Measurements from ENCODE around the gene XRCC4. TPM values are rescaled to one million over a fixed set of nuclear protein-coding genes. Genes with fewer than 3 reads are reported as not detected.

The XRCC4 gene
- polyA plus RNA-seq, 1 of the 3 experiments (the other 2 are of a cell fraction), result 1.8 TPM

GRCh38 chr5:83401122-83401731 is 323.9 kb downstream of the XRCC4 start:
- DNase-seq, result no peak
- ChIA-PET CTCF (interaction anchor here (1.3 to 1.4 kb wide), 2 partner anchors 29 to 1049 kb away, joined by 3 to 4 read pairs; no protein-coding TSS in a partner anchor), POLR2A (no interaction called here)
- Histone ChIP-seq H2AFZ (ENCODE audit: low read depth) (no peak overlapping the region; the same call in 1 of the 2 replicates), H3K36me3 (replicated peaks in 1 of 2; ENCODE audit: control insufficient read depth in 1 of 2, insufficient read depth in 2 of 2, low read length in 1 of 2) (no peaks in the 10 kb centered on the region), H3K4me1 (ENCODE audit: control insufficient read depth in 1 of 2, insufficient read depth in 2 of 2, low read depth in 1 of 2, low read length in 1 of 2) (no peaks in the 10 kb centered on the region; a peak in 1 of 4 replicates), H3K4me3 (ENCODE audit: low read depth in 2 of 2, low read length in 1 of 2) (no peak overlapping the region), H3K9me3 (no peaks in the 10 kb centered on the region), H3F3A (replicated peaks; ENCODE audit: insufficient read depth) (no peaks in the 10 kb centered on the region), H3K79me2 (ENCODE audit: insufficient read depth) (no peaks in the 10 kb centered on the region), H3K9ac (no peak overlapping the region), H3K27me3 (ENCODE audit: insufficient read depth) (no peaks in the 10 kb centered on the region), H4K20me1 (ENCODE audit: insufficient read depth) (no peaks in the 10 kb centered on the region), H3K27ac (ENCODE audit: low read depth in 2 of 2, low read length in 1 of 2) (no peak overlapping the region), H3K4me2 (no peak overlapping the region), H3K9me2 (no peaks in the 10 kb centered on the region)
- TF ChIP-seq, protein P1, sequence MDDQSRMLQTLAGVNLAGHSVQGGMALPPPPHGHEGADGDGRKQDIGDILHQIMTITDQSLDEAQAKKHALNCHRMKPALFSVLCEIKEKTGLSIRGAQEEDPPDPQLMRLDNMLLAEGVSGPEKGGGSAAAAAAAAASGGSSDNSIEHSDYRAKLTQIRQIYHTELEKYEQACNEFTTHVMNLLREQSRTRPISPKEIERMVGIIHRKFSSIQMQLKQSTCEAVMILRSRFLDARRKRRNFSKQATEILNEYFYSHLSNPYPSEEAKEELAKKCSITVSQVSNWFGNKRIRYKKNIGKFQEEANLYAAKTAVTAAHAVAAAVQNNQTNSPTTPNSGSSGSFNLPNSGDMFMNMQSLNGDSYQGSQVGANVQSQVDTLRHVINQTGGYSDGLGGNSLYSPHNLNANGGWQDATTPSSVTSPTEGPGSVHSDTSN (IDR thresholded peaks at IDR 0.05), result no peak
- TF ChIP-seq EZH2phosphoT487 (IDR thresholded peaks at IDR 0.05; ENCODE audit: borderline replicate concordance, low read depth) (no peak), USF2 (IDR thresholded peaks at IDR 0.05; ENCODE audit: borderline replicate concordance, low read depth, low read length) (no peak), TAF1 (IDR thresholded peaks at IDR 0.05; ENCODE audit: borderline replicate concordance, low read depth, low read length) (no peak), CHD2 (IDR thresholded peaks at IDR 0.05; ENCODE audit: low read length, partially characterized antibody) (no peak), CTCF (IDR thresholded peaks at IDR 0.05) (no peak), NFIC (IDR thresholded peaks at IDR 0.05; ENCODE audit: borderline replicate concordance) (no peak), NRF1 (IDR thresholded peaks at IDR 0.05; ENCODE audit: low read depth, low read length) (no peak), SIN3A (IDR thresholded peaks at IDR 0.05; ENCODE audit: borderline replicate concordance, low read depth, low read length) (no peak), YY1 (IDR thresholded peaks at IDR 0.05; ENCODE audit: low read depth) (no peak), MAX (IDR thresholded peaks at IDR 0.05; ENCODE audit: low read depth) (no peak), MXI1 (IDR thresholded peaks at IDR 0.05; ENCODE audit: low read depth, low read length) (no peak), RFX5 (IDR thresholded peaks at IDR 0.05; ENCODE audit: low read length) (no peak)
- TF ChIP-seq, protein P2, sequence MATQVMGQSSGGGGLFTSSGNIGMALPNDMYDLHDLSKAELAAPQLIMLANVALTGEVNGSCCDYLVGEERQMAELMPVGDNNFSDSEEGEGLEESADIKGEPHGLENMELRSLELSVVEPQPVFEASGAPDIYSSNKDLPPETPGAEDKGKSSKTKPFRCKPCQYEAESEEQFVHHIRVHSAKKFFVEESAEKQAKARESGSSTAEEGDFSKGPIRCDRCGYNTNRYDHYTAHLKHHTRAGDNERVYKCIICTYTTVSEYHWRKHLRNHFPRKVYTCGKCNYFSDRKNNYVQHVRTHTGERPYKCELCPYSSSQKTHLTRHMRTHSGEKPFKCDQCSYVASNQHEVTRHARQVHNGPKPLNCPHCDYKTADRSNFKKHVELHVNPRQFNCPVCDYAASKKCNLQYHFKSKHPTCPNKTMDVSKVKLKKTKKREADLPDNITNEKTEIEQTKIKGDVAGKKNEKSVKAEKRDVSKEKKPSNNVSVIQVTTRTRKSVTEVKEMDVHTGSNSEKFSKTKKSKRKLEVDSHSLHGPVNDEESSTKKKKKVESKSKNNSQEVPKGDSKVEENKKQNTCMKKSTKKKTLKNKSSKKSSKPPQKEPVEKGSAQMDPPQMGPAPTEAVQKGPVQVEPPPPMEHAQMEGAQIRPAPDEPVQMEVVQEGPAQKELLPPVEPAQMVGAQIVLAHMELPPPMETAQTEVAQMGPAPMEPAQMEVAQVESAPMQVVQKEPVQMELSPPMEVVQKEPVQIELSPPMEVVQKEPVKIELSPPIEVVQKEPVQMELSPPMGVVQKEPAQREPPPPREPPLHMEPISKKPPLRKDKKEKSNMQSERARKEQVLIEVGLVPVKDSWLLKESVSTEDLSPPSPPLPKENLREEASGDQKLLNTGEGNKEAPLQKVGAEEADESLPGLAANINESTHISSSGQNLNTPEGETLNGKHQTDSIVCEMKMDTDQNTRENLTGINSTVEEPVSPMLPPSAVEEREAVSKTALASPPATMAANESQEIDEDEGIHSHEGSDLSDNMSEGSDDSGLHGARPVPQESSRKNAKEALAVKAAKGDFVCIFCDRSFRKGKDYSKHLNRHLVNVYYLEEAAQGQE (IDR thresholded peaks at IDR 0.05; ENCODE audit: low read depth, low read length), result no peak
- WGBS (ENCODE audit: low lambda C conversion rate), result 80% methylated on average over 3 of the region's 3 CpGs
